H1 (cell line): ENCODE data around the gene WNK2. TPM values are rescaled to one million over a fixed set of nuclear protein-coding genes. Genes with fewer than 3 reads are reported as not detected.

ENCODE experiments used
- CTCF ChIA-PET: fragments of 300-600 bp; sonication (Branson Sonifier 250); formaldehyde crosslinking; loops from one replicate; lab custom pipeline; 2021; ENCODE audit not compliant: partially characterized antibody; lab: Charles Lee
- POLR2A ChIA-PET: fragments of 300-600 bp; sonication (Branson Sonifier 250); formaldehyde crosslinking; loops from one replicate; lab custom pipeline; 2021; ENCODE audit warnings: inconsistent platforms; ENCODE audit not compliant: partially characterized antibody; lab: Charles Lee
- DNase-seq, 2 experiments: peaks; one replicate each; pipeline versions ENCODE4 v3.0.0 to v3.0.0-alpha.2; 2010 to 2022; ENCODE audit warnings: low spot score in 2 of 2, low read depth in 1 of 2, mixed read lengths in 1 of 2
- FAIRE-seq: peaks from 2 replicates; lab custom pipeline; 2011; peaks lifted over from hg19 to GRCh38; lab: Jason Lieb, UNC
- H2AFZ ChIP-seq: 2 replicates; pipeline ENCODE4 v1.8.1; 2012; ENCODE audit warnings: low read length, inconsistent platforms
- H2AK5ac ChIP-seq: 2 replicates; pipeline ENCODE4 v1.6.1; 2013; ENCODE audit warnings: low read depth, low read length
- H2BK120ac ChIP-seq: replicated peaks from 2 replicates; pipeline ENCODE3; 2013; ENCODE audit warnings: low read depth, low read length, inconsistent platforms
- H2BK12ac ChIP-seq: 2 replicates; pipeline ENCODE4 v1.6.1; 2013; ENCODE audit warnings: low read depth, low read length
- H2BK15ac ChIP-seq: 2 replicates; pipeline ENCODE4 v1.6.1; 2013; ENCODE audit warnings: low read length
- H2BK20ac ChIP-seq: 2 replicates; pipeline ENCODE4 v1.6.1; 2013; ENCODE audit warnings: low read length
- H2BK5ac ChIP-seq: 2 replicates; pipeline ENCODE4 v1.6.1; 2013; ENCODE audit warnings: low read depth, low read length
- H3K14ac ChIP-seq: 2 replicates; pipeline ENCODE4 v1.6.1; 2013; ENCODE audit warnings: inconsistent platforms; ENCODE audit not compliant: insufficient read length
- H3K18ac ChIP-seq: 2 replicates; pipeline ENCODE4 v1.6.1; 2013; ENCODE audit warnings: low read length; ENCODE audit errors: extremely low read depth
- H3K23ac ChIP-seq: 2 replicates; pipeline ENCODE4 v1.6.1; 2013; ENCODE audit warnings: inconsistent platforms; ENCODE audit not compliant: insufficient read length
- H3K23me2 ChIP-seq: 2 replicates; pipeline ENCODE4 v1.6.1; 2013; ENCODE audit warnings: low read depth, low read length
- H3K27ac ChIP-seq: 2 replicates; pipeline ENCODE4 v1.6.1; 2011; ENCODE audit warnings: low read depth, low read length, inconsistent platforms
- H3K27me3 ChIP-seq, 4 experiments: replicated peaks in 1 of 4; 1 replicate in 1 of 4; 2 replicates in 3 of 4; pipeline versions ENCODE4 v1.6.1 to v1.8.1; 2011 to 2013; ENCODE audit warnings: low read length in 3 of 4, mild to moderate bottlenecking in 3 of 4, inconsistent platforms in 2 of 4, mixed read lengths in 2 of 4, moderate library complexity in 1 of 4; ENCODE audit not compliant: control insufficient read depth in 3 of 4, insufficient read depth in 3 of 4; ENCODE audit errors: extremely low read depth in 1 of 4
- H3K36me3 ChIP-seq, 4 experiments: 2 replicates each; pipeline versions ENCODE4 v1.6.1 to v1.8.1; 2011 to 2013; ENCODE audit warnings: mild to moderate bottlenecking in 4 of 4, low read length in 3 of 4, moderate library complexity in 2 of 4, control low read depth in 1 of 4, inconsistent platforms in 1 of 4; ENCODE audit not compliant: insufficient read depth in 4 of 4, control insufficient read depth in 2 of 4
- H3K4ac ChIP-seq: replicated peaks from 2 replicates; pipeline ENCODE3; 2013; ENCODE audit warnings: low read length, low read depth, mixed read lengths, inconsistent platforms; ENCODE audit not compliant: insufficient read length
- H3K4me1 ChIP-seq, 4 experiments: replicated peaks in 1 of 4; 1 replicate in 1 of 4; 2 replicates in 3 of 4; pipeline versions ENCODE4 v1.6.1 to v1.8.1; 2011 to 2013; ENCODE audit warnings: low read length in 3 of 4, inconsistent platforms in 2 of 4, mixed read lengths in 1 of 4; ENCODE audit not compliant: insufficient read depth in 4 of 4, control insufficient read depth in 3 of 4
- H3K4me2 ChIP-seq, 2 experiments: 2 replicates each; pipeline versions ENCODE4 v1.6.1 to v1.8.1; 2011 to 2013; ENCODE audit warnings: low read depth in 2 of 2, low read length in 2 of 2, control low read depth in 1 of 2, inconsistent platforms in 1 of 2, mild to moderate bottlenecking in 1 of 2; ENCODE audit not compliant: insufficient read depth in 1 of 2
- H3K4me3 ChIP-seq, 4 experiments: fragments of 200-600, 300-600 bp in 1 of 4; sonication (generic), shearing (Covaris generic), sonication (Bioruptor Twin) in 1 of 4; 2 replicates each; pipeline versions ENCODE4 v1.5.1 to v1.8.1; 2011 to 2016; ENCODE audit warnings: low read length in 4 of 4, low read depth in 3 of 4, control low read depth in 2 of 4, inconsistent platforms in 2 of 4, mild to moderate bottlenecking in 2 of 4, mixed read lengths in 1 of 4, moderate library complexity in 1 of 4; ENCODE audit not compliant: insufficient read depth in 2 of 4; ENCODE audit errors: extremely low read depth in 1 of 4
- H3K56ac ChIP-seq: replicated peaks from 2 replicates; pipeline ENCODE3; 2013; ENCODE audit warnings: low read depth, mild to moderate bottlenecking, mixed read lengths, low read length, inconsistent platforms; ENCODE audit not compliant: insufficient read length
- H3K79me1 ChIP-seq: 2 replicates; pipeline ENCODE4 v1.6.1; 2013; ENCODE audit warnings: low read depth, low read length, control low read depth
- H3K79me2 ChIP-seq, 2 experiments: 2 replicates each; pipeline versions ENCODE4 v1.6.1 to v1.8.1; 2012 to 2013; ENCODE audit warnings: low read length in 2 of 2, mild to moderate bottlenecking in 2 of 2, inconsistent platforms in 1 of 2; ENCODE audit not compliant: insufficient read depth in 2 of 2, control insufficient read depth in 1 of 2
- H3K9ac ChIP-seq, 4 experiments: replicated peaks in 1 of 4; 1 replicate in 1 of 4; 2 replicates in 3 of 4; pipeline versions ENCODE4 v1.6.1 to v1.8.1; 2011 to 2013; ENCODE audit warnings: low read depth in 3 of 4, low read length in 3 of 4, control low read depth in 2 of 4, mild to moderate bottlenecking in 2 of 4, moderate library complexity in 2 of 4, inconsistent platforms in 1 of 4; ENCODE audit errors: extremely low read depth in 1 of 4
- H3K9me3 ChIP-seq, 2 experiments: 2 replicates each; pipeline versions ENCODE4 v1.6.1 to v1.8.1; 2012 to 2013; ENCODE audit warnings: mild to moderate bottlenecking in 2 of 2, moderate library complexity in 2 of 2, control low read depth in 1 of 2, inconsistent platforms in 1 of 2, low read depth in 1 of 2, low read length in 1 of 2, mixed read lengths in 1 of 2; ENCODE audit not compliant: insufficient read depth in 2 of 2
- H4K20me1 ChIP-seq, 2 experiments: replicated peaks in 1 of 2; 2 replicates each; pipeline versions ENCODE3 to v1.8.1; 2011 to 2013; ENCODE audit warnings: inconsistent platforms in 2 of 2, low read length in 2 of 2, mild to moderate bottlenecking in 1 of 2; ENCODE audit not compliant: insufficient read depth in 2 of 2, control insufficient read depth in 1 of 2
- H4K5ac ChIP-seq: 2 replicates; pipeline ENCODE4 v1.6.1; 2013; ENCODE audit warnings: low read length, low read depth, mixed read lengths, inconsistent platforms; ENCODE audit not compliant: insufficient read length
- H4K8ac ChIP-seq: 2 replicates; pipeline ENCODE4 v1.8.0; 2013; ENCODE audit warnings: mild to moderate bottlenecking, moderate library complexity, low read length, inconsistent platforms; ENCODE audit not compliant: insufficient read depth; ENCODE audit errors: extremely low read depth
- H4K91ac ChIP-seq: replicated peaks from 2 replicates; pipeline ENCODE3; 2013; ENCODE audit warnings: low read length, mixed read lengths, inconsistent platforms; ENCODE audit not compliant: insufficient read length
- BACH1 ChIP-seq: IDR thresholded peaks from 2 replicates; pipeline ENCODE4 v1.6.1; 2012; ENCODE audit warnings: low read length, improper control_type of control experiment
- CEBPB ChIP-seq: IDR thresholded peaks from 2 replicates; pipeline ENCODE4 v1.6.1; 2012; ENCODE audit warnings: low read depth, low read length
- FOSL1 ChIP-seq: IDR thresholded peaks from 2 replicates; pipeline ENCODE4 v1.6.1; 2011; ENCODE audit warnings: mild to moderate bottlenecking, low read depth, low read length, moderate library complexity; ENCODE audit not compliant: insufficient read depth
- HDAC6 ChIP-seq: IDR thresholded peaks from one replicate; pipeline ENCODE4 v1.7.1; 2012; ENCODE audit warnings: low read depth, mild to moderate bottlenecking, inconsistent platforms, low read length, moderate library complexity
- NANOG ChIP-seq: IDR thresholded peaks from 2 replicates; pipeline ENCODE4 v1.6.1; 2011; ENCODE audit warnings: low read length, low read depth, mild to moderate bottlenecking, inconsistent platforms; ENCODE audit not compliant: insufficient read depth, poor library complexity, severe bottlenecking
- SIX5 ChIP-seq: IDR thresholded peaks from 2 replicates; pipeline ENCODE4 v1.6.1; 2011; ENCODE audit warnings: mild to moderate bottlenecking, low read depth, low read length
- SP2 ChIP-seq: IDR thresholded peaks from 2 replicates; pipeline ENCODE4 v1.6.1; 2012; ENCODE audit warnings: mild to moderate bottlenecking, low read length, inconsistent platforms
- TAF1 ChIP-seq: IDR thresholded peaks from 2 replicates; pipeline ENCODE4 v1.6.1; 2011; ENCODE audit warnings: mild to moderate bottlenecking, low read depth, low read length
- WGBS, 2 experiments: shearing (Covaris generic) in 1 of 2; methylation state at CpG; one replicate each; pipeline versions ENCODE4 v1.1.6 to v1.1.7; 2013 to 2015; ENCODE audit warnings: low lambda C conversion rate in 2 of 2, mixed read lengths in 2 of 2, inconsistent platforms in 1 of 2, low coverage in 1 of 2, missing lambda C conversion rate in 1 of 2; ENCODE audit not compliant: insufficient replicate concordance in 2 of 2, insufficient coverage in 1 of 2, insufficient read length in 1 of 2; ENCODE audit errors: extremely low coverage in 1 of 2, missing lambda C conversion rate in 1 of 2; 5-methylcytosine and 5-hydroxymethylcytosine counted together
- polyA plus RNA-seq, 7 experiments: library from polyadenylated mRNA; depleted of rRNA in 3 of 7; stranded (reverse) in 5 of 7; unstranded in 2 of 7; fragments of >200 nt in 5 of 7; fragments of 200-250 nt in 2 of 7; gene quantifications; 1 replicate in 5 of 7; 2 replicates in 1 of 7; 4 replicates in 1 of 7; pipeline versions ENCODE4 v1.2.1 to v1.2.3, GENCODE V29; 2011 to 2013; ENCODE audit warnings: missing spikeins in 2 of 7, mixed read lengths in 2 of 7
- total RNA-seq: library from RNA; stranded (reverse); fragmentation: NEBNext Ultra II Directional; extraction: Animal tissue kit (Norgen Biotek cat#: 25700); gene quantifications from 2 replicates; pipeline ENCODE4 v1.2.1, GENCODE V29; 2021
- TF ChIP-seq, protein P1 (sequence below): IDR thresholded peaks from 2 replicates; pipeline ENCODE4 v1.6.1; 2012; ENCODE audit warnings: inconsistent platforms

Gene WNK2
- total and polyA plus RNA-seq, 2 of the 8 experiments (the other 6 are each of a cell fraction or from before 2014, with no cell fraction given): 12.0 to 87.2 TPM

DNA sequence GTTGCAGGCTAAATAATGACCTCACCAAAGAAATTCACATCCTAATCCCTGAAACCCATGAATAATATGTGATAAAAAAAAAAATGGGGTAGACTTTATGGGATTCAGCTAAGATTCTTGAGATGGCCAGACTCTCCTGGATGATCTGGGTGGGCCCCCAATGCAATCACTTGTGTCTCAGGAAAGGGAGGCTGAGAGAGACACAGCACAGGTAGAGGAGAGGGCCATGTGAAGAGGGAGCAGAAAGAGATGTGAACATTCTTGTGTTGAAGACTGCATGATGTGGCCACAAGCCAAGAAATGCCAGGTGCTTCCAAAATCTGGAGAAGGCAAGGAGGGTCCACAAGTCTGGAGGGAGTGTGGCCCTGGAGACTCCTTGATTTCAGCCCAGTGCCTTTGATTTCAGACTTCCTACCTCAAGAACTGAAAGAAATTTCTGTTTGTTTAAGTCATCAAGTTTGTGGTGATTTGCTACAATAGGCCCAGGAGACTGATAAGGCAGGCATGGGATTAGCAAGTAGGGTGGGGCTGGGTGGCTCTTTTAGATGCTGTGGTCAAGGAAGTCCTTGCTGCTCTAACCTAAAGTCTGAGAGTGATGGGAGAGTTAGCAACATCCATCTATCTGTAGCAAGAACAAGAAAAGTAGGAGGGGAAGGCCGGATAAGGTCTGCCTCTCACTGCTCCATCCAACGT lies 180.9 kb downstream of the WNK2 start:
- ChIA-PET POLR2A (interaction anchor here (0.9 to 4.4 kb wide), 6 partner anchors 8 to 54 kb away, joined by 3 to 44 read pairs (median 8); no protein-coding TSS in a partner anchor), CTCF (interaction anchor here (1.2 kb wide), 1 partner anchor 14 kb away, joined by 3 read pairs; no protein-coding TSS in a partner anchor)
- no peaks in the 10 kb centered on the region for H3K27me3 ChIP-seq

More for the DNA sequence above, 180.9 kb downstream of the WNK2 start:
- Histone ChIP-seq H4K5ac (no peak overlapping the region), H3K4me1 (peaks cover 0 to 10% (median 0%) of the 10 kb centered on the region in 4 experiments; a peak in 1 of 7 replicates), H2BK120ac (no peak overlapping the region), H3K9me3 (peaks cover 18 to 19% of the 10 kb centered on the region in 2 experiments), H3K4me2 (peak overlapping the region in 1 of 2 experiments; percentile 57; a peak in 1 of 4 replicates), H2BK12ac (no peak overlapping the region), H3K79me2 (no peaks in the 10 kb centered on the region), H4K91ac (no peak overlapping the region), H3K9ac (no peak overlapping the region), H2BK5ac (no peak overlapping the region), H3K79me1 (no peaks in the 10 kb centered on the region), H3K4me3 (no peak overlapping the region), H3K14ac (no peak overlapping the region), H3K4ac (no peak overlapping the region), H3K56ac (no peak overlapping the region), H2BK15ac (no peak overlapping the region), H2BK20ac (no peak overlapping the region), H3K18ac (no peak overlapping the region), H3K23ac (no peak overlapping the region), H3K36me3 (peaks cover 0 to 37% (median 10%) of the 10 kb centered on the region in 4 experiments; a peak in 3 of 8 replicates), H4K20me1 (no peaks in the 10 kb centered on the region), H3K23me2 (no peaks in the 10 kb centered on the region; the same call in 1 of the 2 replicates), H3K27ac (no peak overlapping the region), H2AFZ (no peak overlapping the region), H4K8ac (no peak overlapping the region), H2AK5ac (no peak overlapping the region)
- TF ChIP-seq FOSL1 (no peak), BACH1 (no peak), SIX5 (no peak), HDAC6 (no peak), TAF1 (no peak), CEBPB (no peak), SP2 (no peak), NANOG (no peak)
- TF ChIP-seq, protein P1, sequence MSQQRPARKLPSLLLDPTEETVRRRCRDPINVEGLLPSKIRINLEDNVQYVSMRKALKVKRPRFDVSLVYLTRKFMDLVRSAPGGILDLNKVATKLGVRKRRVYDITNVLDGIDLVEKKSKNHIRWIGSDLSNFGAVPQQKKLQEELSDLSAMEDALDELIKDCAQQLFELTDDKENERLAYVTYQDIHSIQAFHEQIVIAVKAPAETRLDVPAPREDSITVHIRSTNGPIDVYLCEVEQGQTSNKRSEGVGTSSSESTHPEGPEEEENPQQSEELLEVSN: no peak
- no peak for FAIRE-seq
- DNase-seq: peak in 1 of 2 experiments; percentile 31
- WGBS, 2 experiments: 78% methylated on average over 2 of the region's 2 CpGs; no CpG with 5 or more reads in 1 of the 2 experiments
